ENCODE measurements around the gene ZSWIM7. TPM values are rescaled to one million over a fixed set of nuclear protein-coding genes. Genes with fewer than 3 reads are reported as not detected.

Gene ZSWIM7
- total RNA-seq, 2 donors from 2014 or later: 15.1 to 16.5 TPM

DNA sequence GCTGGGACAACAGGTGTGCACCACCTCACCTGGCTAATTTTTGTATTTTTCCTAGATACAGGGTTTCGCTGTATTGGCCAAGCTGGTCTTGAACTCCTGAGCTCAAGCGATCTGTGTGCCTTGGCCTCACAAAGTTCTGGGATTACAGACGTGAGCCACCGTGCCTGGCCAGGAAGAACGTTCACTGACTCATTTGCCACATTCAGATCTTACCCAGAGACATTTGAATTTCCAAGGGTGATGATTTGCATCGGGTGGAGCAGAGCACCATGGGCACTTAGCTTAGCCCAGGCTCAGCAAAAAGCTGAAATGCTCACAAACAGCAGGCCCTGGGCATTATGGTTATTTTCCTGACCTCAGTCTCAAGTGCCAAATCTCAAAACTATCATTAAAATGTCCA lies 69.1 kb downstream of the ZSWIM7 start:
- Histone ChIP-seq H3K27ac (no peak overlapping the region), H3K9me3 (no peaks in the 10 kb centered on the region), H3K36me3 (no peaks in the 10 kb centered on the region), H3K4me3 (no peak overlapping the region), H3K4me1 (replicated peaks) (no peaks in the 10 kb centered on the region), H3K27me3 (replicated peaks; ENCODE audit: insufficient read depth) (no peaks in the 10 kb centered on the region)
- WGBS: 72% methylated on average over 6 of the region's 6 CpGs
- intact Hi-C loops (cut with DNase I): no loop called here
- TF ChIP-seq CTCF (IDR thresholded peaks at IDR 0.05) (no peak), POLR2A (IDR thresholded peaks at IDR 0.05) (no peak), POLR2AphosphoS5 (IDR thresholded peaks at IDR 0.05) (no peak)
- DNase-seq (ENCODE audit: low spot score): no peak

DNA sequence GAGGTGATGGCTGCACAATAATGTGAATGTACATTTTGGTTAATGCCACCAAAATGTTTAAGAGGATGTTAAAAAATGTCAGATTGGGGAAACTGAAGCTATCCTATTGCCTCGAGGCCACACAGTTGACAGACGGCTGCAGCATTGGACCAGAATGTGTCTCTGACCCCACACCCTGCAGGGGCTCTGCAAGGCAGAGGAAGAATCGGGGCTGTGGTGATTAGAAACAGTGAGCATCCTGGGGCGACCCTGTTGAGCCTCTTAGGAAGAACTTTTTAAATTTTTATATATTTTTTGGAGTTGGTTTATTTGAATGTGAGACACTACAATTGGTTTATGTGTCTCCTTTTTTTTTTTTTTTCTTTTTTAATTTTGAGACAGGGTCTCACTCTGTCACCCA lies 69.6 kb downstream of the ZSWIM7 start:
- no peak overlapping the region for H3K4me3 ChIP-seq
- no peaks in the 10 kb centered on the region for H3K27me3 ChIP-seq (replicated peaks; ENCODE audit: insufficient read depth)
- no peak overlapping the region for H3K27ac ChIP-seq
- no peaks in the 10 kb centered on the region for H3K9me3 ChIP-seq
- intact Hi-C loops (cut with DNase I): no loop called here
- no peak for TF ChIP-seq POLR2A (IDR thresholded peaks at IDR 0.05)
- no peak for TF ChIP-seq POLR2AphosphoS5 (IDR thresholded peaks at IDR 0.05)
- no peak for TF ChIP-seq CTCF (IDR thresholded peaks at IDR 0.05)
- WGBS: 77% methylated on average over 4 of the region's 4 CpGs
- DNase-seq (ENCODE audit: low spot score): no peak
- H3K4me1 ChIP-seq (replicated peaks): no peaks in the 10 kb centered on the region
- no peaks in the 10 kb centered on the region for H3K36me3 ChIP-seq

DNA sequence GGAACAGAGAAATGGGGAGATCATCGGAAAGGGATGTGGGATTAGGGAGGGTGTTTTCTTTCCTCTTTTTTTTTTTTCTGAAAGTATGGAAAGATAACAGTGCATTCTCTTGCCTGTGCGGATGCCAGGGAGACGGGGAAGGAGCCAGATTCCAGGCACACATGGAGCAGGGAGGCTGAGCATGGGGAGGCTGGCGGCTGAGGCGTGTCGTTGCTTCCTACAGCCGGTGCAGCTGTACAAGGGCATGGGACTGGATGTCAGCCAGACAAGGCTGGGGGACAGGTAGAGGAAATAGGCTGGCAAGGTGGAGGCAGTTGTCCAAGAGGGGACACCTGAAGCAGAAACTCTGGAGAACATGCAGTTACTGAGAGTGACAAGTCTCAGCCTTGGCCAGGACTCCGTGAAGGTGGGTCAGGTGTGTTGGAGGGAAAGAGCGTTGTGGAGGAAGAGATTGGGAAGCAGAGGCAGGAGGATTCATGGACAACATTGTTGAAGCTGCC lies 71.2 kb downstream of the ZSWIM7 start:
- H3K36me3 ChIP-seq: no peaks in the 10 kb centered on the region
- 48% methylated on average over 9 of the region's 9 CpGs for WGBS
- no peaks in the 10 kb centered on the region for H3K27me3 ChIP-seq (replicated peaks; ENCODE audit: insufficient read depth)
- no peaks in the 10 kb centered on the region for H3K4me1 ChIP-seq (replicated peaks)
- no peaks in the 10 kb centered on the region for H3K9me3 ChIP-seq
- TF ChIP-seq POLR2AphosphoS5 (IDR thresholded peaks at IDR 0.05): no peak
- TF ChIP-seq POLR2A (IDR thresholded peaks at IDR 0.05): no peak
- no peak for TF ChIP-seq CTCF (IDR thresholded peaks at IDR 0.05)
- no peak overlapping the region for H3K4me3 ChIP-seq
- intact Hi-C loops (cut with DNase I): no loop called here
- DNase-seq (ENCODE audit: low spot score): no peak
- no peak overlapping the region for H3K27ac ChIP-seq

Other genes with a start within 250 kb of the ZSWIM7 start
- gene ADORA2B, start 54.6 kb downstream of the ZSWIM7 start, total RNA-seq: 10 to 100 TPM in 1 of 2 donors, 1 to 10 TPM in 1; 1.3 to 14.6 TPM
- gene TTC19, start 120 bp upstream of the ZSWIM7 start, total RNA-seq: 100 to 1,000 TPM in 1 of 2 donors, 10 to 100 TPM in 1; 87.9 to 100 TPM
- gene NCOR1, start 215.8 kb upstream of the ZSWIM7 start, total RNA-seq: 100 to 1,000 TPM; 123 to 209 TPM
- 10 to 100 TPM; 22.5 to 74.0 TPM for gene PIGL, start 217.5 kb upstream of the ZSWIM7 start, total RNA-seq

Data from prostate gland (tissue), 2 donors.